Measurements from ENCODE around the gene PAX6. TPM values are rescaled to one million over a fixed set of nuclear protein-coding genes. Genes with fewer than 3 reads are reported as not detected.

The PAX6 gene
- polyA plus RNA-seq, 1 of the 3 experiments (the other 2 are of a cell fraction): not detected

DNA sequence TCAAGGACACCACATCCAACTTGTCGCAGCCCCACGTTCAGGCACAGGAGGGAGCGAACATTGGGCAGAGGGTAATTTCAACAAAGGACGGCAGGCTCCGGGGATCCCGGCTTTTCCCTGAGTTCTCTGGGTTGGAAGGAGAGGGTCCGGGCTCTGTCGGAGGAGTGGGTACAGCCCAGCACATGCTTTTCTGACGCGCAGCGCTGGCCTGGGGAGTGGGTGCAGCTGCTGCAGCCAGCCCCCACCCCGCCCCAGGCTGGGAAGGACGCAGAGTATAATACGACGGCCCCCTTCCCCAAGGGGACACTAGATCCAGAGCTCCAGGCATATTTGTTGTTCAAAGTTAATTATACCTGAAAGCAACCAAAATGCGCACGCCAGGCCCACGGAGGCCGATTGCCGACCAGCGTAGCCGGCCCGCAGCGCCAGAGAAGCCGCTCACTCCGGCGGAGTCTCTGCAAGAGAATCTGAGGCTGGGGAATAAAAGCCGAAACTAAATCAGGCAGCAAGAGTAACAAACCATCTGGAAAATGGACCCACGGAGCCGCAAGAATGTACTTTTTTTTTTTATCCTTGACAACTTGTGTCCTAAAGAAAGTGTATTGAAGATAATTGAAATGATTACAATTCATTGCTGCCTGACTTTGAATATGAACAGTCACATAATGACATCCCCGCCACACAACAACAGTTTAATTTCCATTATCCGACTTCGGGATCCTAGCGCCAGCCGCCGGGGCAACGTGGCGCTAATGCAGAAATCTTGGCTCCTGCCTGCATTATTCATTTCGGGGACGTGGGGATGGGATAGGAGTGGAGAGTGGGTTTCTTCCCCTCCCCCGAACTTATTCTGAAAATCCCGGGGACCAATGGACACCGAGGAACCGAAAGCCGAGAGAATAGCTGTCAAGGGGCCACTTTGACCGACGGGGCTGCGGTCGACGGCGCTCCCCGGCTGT lies 14.0 kb upstream of the PAX6 start:
- CTCF ChIA-PET: no interaction called here
- POLR2A ChIA-PET: no interaction called here
- DNase-seq: peak; percentile 39
- Histone ChIP-seq H2AFZ (ENCODE audit: low read depth) (no peak overlapping the region), H3K27ac (ENCODE audit: low read depth in 2 of 2, low read length in 1 of 2) (no peak overlapping the region), H3F3A (replicated peaks; ENCODE audit: insufficient read depth) (no peaks in the 10 kb centered on the region), H3K79me2 (ENCODE audit: insufficient read depth) (no peaks in the 10 kb centered on the region), H4K20me1 (ENCODE audit: insufficient read depth) (no peaks in the 10 kb centered on the region), H3K36me3 (replicated peaks in 1 of 2; ENCODE audit: control insufficient read depth in 1 of 2, insufficient read depth in 2 of 2, low read length in 1 of 2) (no peaks in the 10 kb centered on the region), H3K9me2 (no peaks in the 10 kb centered on the region), H3K27me3 (ENCODE audit: insufficient read depth) (peaks cover 96% of the 10 kb centered on the region), H3K9ac (no peak overlapping the region), H3K4me1 (ENCODE audit: control insufficient read depth in 1 of 2, insufficient read depth in 2 of 2, low read depth in 1 of 2, low read length in 1 of 2) (no peaks in the 10 kb centered on the region), H3K4me2 (no peak overlapping the region), H3K4me3 (ENCODE audit: low read depth in 2 of 2, low read length in 1 of 2) (no peak overlapping the region), H3K9me3 (no peaks in the 10 kb centered on the region)
- TF ChIP-seq JUND (IDR thresholded peaks at IDR 0.05): no peak
- TF ChIP-seq EZH2phosphoT487 (IDR thresholded peaks at IDR 0.05; ENCODE audit: borderline replicate concordance, low read depth): peak; percentile 75; the same call in 1 of the 2 replicates
- 23% methylated on average over 33 of the region's 52 CpGs for WGBS (ENCODE audit: low lambda C conversion rate)

- Histone ChIP-seq H3F3A (replicated peaks; ENCODE audit: insufficient read depth) (no peaks in the 10 kb centered on the region), H3K9ac (no peak overlapping the region), H2AFZ (ENCODE audit: low read depth) (no peak overlapping the region), H3K4me2 (no peak overlapping the region), H3K79me2 (ENCODE audit: insufficient read depth) (no peaks in the 10 kb centered on the region), H3K27ac (ENCODE audit: low read depth in 2 of 2, low read length in 1 of 2) (no peak overlapping the region), H3K27me3 (ENCODE audit: insufficient read depth) (peaks cover 98% of the 10 kb centered on the region), H3K9me3 (no peaks in the 10 kb centered on the region), H3K4me1 (ENCODE audit: control insufficient read depth in 1 of 2, insufficient read depth in 2 of 2, low read depth in 1 of 2, low read length in 1 of 2) (no peaks in the 10 kb centered on the region), H3K4me3 (ENCODE audit: low read depth in 2 of 2, low read length in 1 of 2) (no peak overlapping the region), H3K9me2 (no peaks in the 10 kb centered on the region), H3K36me3 (replicated peaks in 1 of 2; ENCODE audit: control insufficient read depth in 1 of 2, insufficient read depth in 2 of 2, low read length in 1 of 2) (no peaks in the 10 kb centered on the region), H4K20me1 (ENCODE audit: insufficient read depth) (no peaks in the 10 kb centered on the region)
- ChIA-PET CTCF (no interaction called here), POLR2A (no interaction called here)
- DNase-seq: peak; percentile 24
- WGBS (ENCODE audit: low lambda C conversion rate): 14% methylated on average over 18 of the region's 18 CpGs
- TF ChIP-seq USF1 (IDR thresholded peaks at IDR 0.05; ENCODE audit: borderline replicate concordance, low read depth): no peak
- no peak for TF ChIP-seq CTCF (IDR thresholded peaks at IDR 0.05)
- TF ChIP-seq PBX3 (IDR thresholded peaks at IDR 0.05): no peak
- TF ChIP-seq GATA2 (CRISPR knock-in tag; IDR thresholded peaks at IDR 0.05): no peak
- no peak for TF ChIP-seq IRF3 (IDR thresholded peaks at IDR 0.05; ENCODE audit: low read depth, low read length)
- no peak for TF ChIP-seq FOSL2 (IDR thresholded peaks at IDR 0.05; ENCODE audit: borderline replicate concordance, low read depth)
Observed at GRCh38 chr11:31824332-31824878, 13.3 kb upstream of the PAX6 start.
